IgD-negative memory B cell (primary cell): Measurements from ENCODE around the gene FAF1. TPM values are rescaled to one million over a fixed set of nuclear protein-coding genes. Genes with fewer than 3 reads are reported as not detected.
A peak's percentile ranks its signal among the peaks of the same experiment; 100 is the strongest.
"Not testable (repeated sequence)": the region's sequence is repeated elsewhere in the genome, so short reads cannot be mapped to it uniquely, and the experiment has no call there.

Experiments used
- H3K27ac Mint-ChIP-seq, 3 donors: one replicate each; pipeline ENCODE4 v1.8.0; 2020 to 2022; ENCODE audit warnings: mild to moderate bottlenecking in 3 of 3, mixed read lengths in 3 of 3, moderate library complexity in 1 of 3
- H3K27me3 Mint-ChIP-seq: one replicate; pipeline ENCODE4 v1.8.0; 2021; ENCODE audit warnings: mixed read lengths
- H3K36me3 Mint-ChIP-seq: one replicate; pipeline ENCODE4 v1.8.0; 2020; ENCODE audit warnings: mild to moderate bottlenecking, mixed read lengths
- H3K4me1 Mint-ChIP-seq, 3 donors: one replicate each; pipeline ENCODE4 v1.8.0; 2020 to 2022; ENCODE audit warnings: mixed read lengths in 3 of 3, mild to moderate bottlenecking in 1 of 3
- H3K4me3 Mint-ChIP-seq, 4 donors: one replicate each; pipeline ENCODE4 v1.8.0; 2020 to 2022; ENCODE audit warnings: mild to moderate bottlenecking in 4 of 4, mixed read lengths in 4 of 4, moderate library complexity in 3 of 4
- H3K9me3 Mint-ChIP-seq, 3 donors: one replicate each; pipeline ENCODE4 v1.8.0; 2020 to 2021; ENCODE audit warnings: mixed read lengths in 3 of 3, mild to moderate bottlenecking in 1 of 3
- polyA plus RNA-seq: library from polyadenylated mRNA; unstranded; fragments of 300-500 nt; fragmentation: Illumina TruSeq; gene quantifications from one replicate; pipeline ENCODE4 v1.2.3, GENCODE V29; 2021

FAF1 gene
- 26.3 TPM for polyA plus RNA-seq

DNA sequence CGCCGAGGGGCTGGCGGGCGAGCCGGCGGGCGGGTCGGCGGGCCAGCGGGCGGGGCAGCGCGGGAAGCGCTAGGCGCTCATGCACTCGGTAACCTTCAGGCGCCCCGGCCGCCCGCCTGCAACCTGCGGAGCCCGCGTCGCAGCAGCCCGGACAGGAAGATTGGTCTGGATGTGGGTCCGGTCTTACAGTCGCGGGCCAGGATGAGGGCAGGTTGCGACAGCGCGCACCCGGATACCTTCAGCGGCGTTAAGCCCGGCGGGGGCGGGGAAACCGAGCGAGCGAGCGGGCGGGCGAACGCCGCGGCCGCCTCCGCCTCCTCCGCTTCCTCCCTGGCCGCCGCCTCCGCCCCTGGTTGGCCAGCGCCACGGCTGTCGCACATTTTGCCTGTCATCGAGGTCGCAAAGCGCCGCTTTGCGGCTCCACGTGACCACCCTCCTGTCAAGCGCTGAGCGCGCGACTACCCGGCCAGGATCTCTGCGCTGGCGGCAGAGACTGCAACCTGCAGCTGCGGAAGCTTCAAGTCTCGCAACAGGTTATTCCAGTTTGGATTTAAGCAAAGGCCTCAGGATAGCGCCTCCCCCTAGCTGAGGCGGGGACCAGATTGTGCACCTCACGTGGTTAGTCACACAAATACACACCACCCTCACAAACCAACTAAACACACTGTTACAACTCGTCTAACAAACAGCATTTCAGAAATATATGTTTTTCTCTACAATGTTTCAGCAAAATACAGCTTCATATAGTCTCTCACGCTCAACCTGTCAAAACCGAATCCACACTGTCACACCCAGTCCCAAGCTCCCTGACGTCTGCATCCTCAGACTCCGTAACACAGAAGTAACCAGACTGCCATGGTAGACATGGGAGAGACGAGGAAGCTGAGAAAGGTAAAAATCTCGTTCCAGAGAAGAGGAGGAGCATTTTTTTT lies at the start of gene FAF1:
TSS of gene FAF1 (minus strand) at position 355 of the 932 bp plus-strand sequence. CDS start 456 bp downstream, outside the sequence.
- no peaks in the 10 kb centered on the region for H3K36me3 Mint-ChIP-seq
- peak within 1 kb of the TSS; percentile 88 to 96 (median 92) for H3K4me3 Mint-ChIP-seq
- H3K4me1 Mint-ChIP-seq, result peaks cover 17 to 25% (median 20%) of the 10 kb centered on the region in 3 donors
- H3K27ac Mint-ChIP-seq, result peak within 1 kb of the TSS; percentile 63 to 98 (median 90)
- H3K9me3 Mint-ChIP-seq, result no peaks in the 10 kb centered on the region
- no peaks in the 10 kb centered on the region for H3K27me3 Mint-ChIP-seq

GRCh38 chr1:51009381-51009780 lies 49.3 kb upstream of the FAF1 start:
- Mint-ChIP-seq H3K27me3 (peaks cover 4% of the 10 kb centered on the region), H3K27ac (no peak overlapping the region), H3K36me3 (peaks cover 2% of the 10 kb centered on the region), H3K4me1 (no peaks in the 10 kb centered on the region), H3K4me3 (no peak overlapping the region), H3K9me3 (peaks cover 3 to 12% (median 11%) of the 10 kb centered on the region in 3 donors)

- not testable (repeated sequence) for H3K27me3 Mint-ChIP-seq, H3K4me1 Mint-ChIP-seq, H3K4me3 Mint-ChIP-seq, H3K36me3 Mint-ChIP-seq, H3K27ac Mint-ChIP-seq
- H3K9me3 Mint-ChIP-seq, result peaks cover under 1 to 10% (median 2%) of the 10 kb centered on the region in 3 donors
Measured at GRCh38 chr1:51005549-51005948, 45.5 kb upstream of the FAF1 start.

DNA sequence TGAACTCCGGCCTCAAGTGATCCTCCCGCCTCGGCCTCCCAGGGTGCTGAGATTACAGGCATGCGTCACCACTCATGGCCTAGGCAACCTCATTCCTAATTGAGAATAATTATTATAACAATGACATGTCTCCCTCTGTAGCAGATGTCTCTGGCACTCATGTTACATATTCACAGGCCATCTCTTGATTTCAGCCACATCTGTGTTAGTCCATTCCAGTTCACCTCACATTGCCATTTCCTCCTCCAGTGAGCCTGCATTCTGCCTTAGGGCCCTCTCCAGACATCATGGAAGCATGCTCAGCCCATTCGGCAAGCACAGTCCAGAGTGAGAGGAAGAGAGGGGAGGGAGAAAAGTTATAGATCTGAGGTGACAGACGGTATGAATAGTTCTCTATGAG lies 42.4 kb upstream of the FAF1 start:
- Mint-ChIP-seq H3K4me3 (peak overlapping the region in 1 of 4 donors; percentile 4), H3K36me3 (no peaks in the 10 kb centered on the region), H3K27ac (no peak overlapping the region), H3K9me3 (peaks cover 0 to 8% (median 3%) of the 10 kb centered on the region in 3 donors), H3K27me3 (peaks cover 3% of the 10 kb centered on the region), H3K4me1 (peaks cover 11 to 20% (median 16%) of the 10 kb centered on the region in 3 donors)

- Mint-ChIP-seq H3K4me3 (peak overlapping the region in 2 of 4 donors; percentile 15 to 59), H3K27me3 (peaks cover 2% of the 10 kb centered on the region), H3K4me1 (peaks cover 11 to 20% (median 16%) of the 10 kb centered on the region in 3 donors), H3K27ac (peak overlapping the region in 2 of 3 donors; percentile 4 to 21), H3K36me3 (no peaks in the 10 kb centered on the region), H3K9me3 (peaks cover 0 to 6% (median 3%) of the 10 kb centered on the region in 3 donors)
Measured at GRCh38 chr1:51000651-51001050, 40.6 kb upstream of the FAF1 start.

DNA sequence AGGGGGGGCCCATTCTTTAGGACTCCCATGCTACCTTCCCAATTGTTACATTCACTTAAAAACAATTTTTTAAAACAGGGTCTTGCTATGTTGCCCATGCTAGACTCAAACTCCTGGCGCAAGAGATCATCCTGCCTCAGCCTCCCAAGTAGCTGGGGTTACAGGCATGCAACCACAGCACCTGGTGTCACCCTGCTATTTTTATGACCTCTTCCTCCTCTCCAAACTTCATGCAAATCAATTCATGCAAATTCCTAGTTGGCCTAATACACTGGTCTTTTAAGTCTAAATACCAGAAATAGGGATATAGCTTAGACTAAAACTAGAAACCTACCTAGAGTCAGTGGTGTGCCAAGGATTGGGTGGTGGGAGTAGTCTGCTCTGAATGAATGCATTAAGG lies 40.1 kb upstream of the FAF1 start:
- Mint-ChIP-seq H3K27ac (peak overlapping the region; percentile 4 to 69 (median 21)), H3K4me3 (peak overlapping the region in 3 of 4 donors; percentile 15 to 59 (median 24)), H3K36me3 (no peaks in the 10 kb centered on the region), H3K27me3 (peaks cover 2% of the 10 kb centered on the region), H3K4me1 (peaks cover 11 to 20% (median 16%) of the 10 kb centered on the region in 3 donors), H3K9me3 (peaks cover 0 to 6% (median 3%) of the 10 kb centered on the region in 3 donors)

DNA sequence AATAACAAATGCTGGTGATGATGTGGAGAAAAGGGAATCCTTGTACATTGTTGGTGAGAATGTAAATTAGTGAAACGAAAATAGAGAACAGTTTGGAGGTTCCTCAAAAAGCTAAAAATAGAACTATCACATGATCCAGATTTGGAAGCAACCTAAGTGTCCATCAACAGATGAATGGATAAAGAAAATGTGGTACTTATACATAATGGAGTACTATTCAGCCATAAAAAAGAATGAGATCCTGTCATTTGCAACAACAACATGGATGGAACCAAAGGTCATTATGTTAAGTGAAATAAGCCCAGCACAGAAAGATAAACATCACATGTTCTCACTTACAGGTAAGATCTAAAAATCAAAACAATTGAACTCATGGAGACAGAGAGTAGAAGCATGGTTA lies 39.3 kb upstream of the FAF1 start:
- H3K27ac Mint-ChIP-seq, result peak overlapping the region in 1 of 3 donors; percentile 79

DNA sequence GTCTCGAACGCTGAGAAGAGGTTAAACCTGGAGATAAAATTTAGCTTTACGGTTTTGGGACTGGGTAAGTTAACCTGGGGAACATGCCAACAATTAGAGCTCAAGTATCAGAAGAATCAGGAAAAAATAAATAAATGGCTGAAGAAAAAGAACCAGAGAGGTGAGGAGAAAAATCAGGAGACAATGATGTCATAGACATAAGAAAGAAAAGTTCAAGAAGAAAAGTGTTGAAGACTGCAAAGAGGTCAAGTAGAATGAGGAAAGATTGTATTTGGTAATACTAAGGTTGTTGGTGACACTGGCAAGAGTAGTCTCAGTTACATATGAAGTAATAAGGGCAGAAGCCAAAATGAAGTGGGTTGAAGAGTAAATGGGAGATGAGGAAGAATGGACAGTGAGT lies 36.0 kb upstream of the FAF1 start:
- H3K27me3 Mint-ChIP-seq, result peaks cover 5% of the 10 kb centered on the region
- H3K27ac Mint-ChIP-seq, result peak overlapping the region in 1 of 3 donors; percentile 27
- no peak overlapping the region for H3K4me3 Mint-ChIP-seq
- peaks cover 11 to 20% (median 16%) of the 10 kb centered on the region in 3 donors for H3K4me1 Mint-ChIP-seq
- no peaks in the 10 kb centered on the region for H3K36me3 Mint-ChIP-seq
- peaks cover 0 to 3% (median 3%) of the 10 kb centered on the region in 3 donors for H3K9me3 Mint-ChIP-seq

More for the DNA sequence above, 39.3 kb upstream of the FAF1 start:
- H3K9me3 Mint-ChIP-seq, H3K27me3 Mint-ChIP-seq, H3K36me3 Mint-ChIP-seq: not testable (repeated sequence)
- Mint-ChIP-seq H3K4me1 (peaks cover 11 to 20% (median 16%) of the 10 kb centered on the region in 3 donors), H3K4me3 (peak overlapping the region in 2 of 4 donors; percentile 34 to 65)

GRCh38 chr1:50995651-50996050 lies 35.6 kb upstream of the FAF1 start:
- no peak overlapping the region for H3K4me3 Mint-ChIP-seq
- peaks cover 5% of the 10 kb centered on the region for H3K27me3 Mint-ChIP-seq
- H3K27ac Mint-ChIP-seq, result no peak overlapping the region
- H3K4me1 Mint-ChIP-seq, result peaks cover 9 to 17% (median 14%) of the 10 kb centered on the region in 3 donors
- H3K36me3 Mint-ChIP-seq, result no peaks in the 10 kb centered on the region
- H3K9me3 Mint-ChIP-seq, result peaks cover 0 to 3% (median 3%) of the 10 kb centered on the region in 3 donors

DNA sequence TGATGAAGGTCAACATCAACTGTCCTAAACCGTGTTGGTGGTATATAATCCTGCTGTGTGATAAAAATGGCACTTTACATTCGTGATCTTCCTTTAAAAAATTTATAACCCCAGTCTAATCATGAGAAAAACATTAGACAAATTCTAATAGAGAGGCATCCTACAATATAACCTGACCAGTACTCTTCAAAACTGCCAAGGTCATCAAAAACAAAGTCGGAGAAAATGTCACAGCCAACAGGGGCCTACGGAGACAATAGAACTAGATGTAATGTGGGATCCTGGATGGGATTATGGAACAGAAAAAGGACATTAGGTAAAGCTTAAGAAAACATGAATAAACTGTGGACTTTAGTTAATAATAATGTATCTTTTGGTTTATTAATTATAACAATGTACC lies 34.9 kb upstream of the FAF1 start:
- Mint-ChIP-seq H3K27ac (no peak overlapping the region), H3K36me3 (no peaks in the 10 kb centered on the region)

GRCh38 chr1:50993645-50994044 lies 33.6 kb upstream of the FAF1 start:
- Mint-ChIP-seq H3K36me3 (no peaks in the 10 kb centered on the region), H3K4me1 (peaks cover 0 to 5% (median 2%) of the 10 kb centered on the region in 3 donors), H3K27ac (no peak overlapping the region), H3K4me3 (no peak overlapping the region), H3K27me3 (peaks cover 10% of the 10 kb centered on the region), H3K9me3 (no peaks in the 10 kb centered on the region)

More for the DNA sequence above, 34.9 kb upstream of the FAF1 start:
- H3K27me3 Mint-ChIP-seq, result peaks cover 5% of the 10 kb centered on the region
- no peak overlapping the region for H3K4me3 Mint-ChIP-seq
- peaks cover 0 to 3% (median 3%) of the 10 kb centered on the region in 3 donors for H3K9me3 Mint-ChIP-seq
- H3K4me1 Mint-ChIP-seq, result peaks cover 3 to 10% (median 7%) of the 10 kb centered on the region in 3 donors

- Mint-ChIP-seq H3K9me3 (no peaks in the 10 kb centered on the region), H3K4me3 (no peak overlapping the region), H3K4me1 (no peaks in the 10 kb centered on the region), H3K27me3 (peaks cover 10% of the 10 kb centered on the region), H3K36me3 (no peaks in the 10 kb centered on the region), H3K27ac (no peak overlapping the region)
Measured at GRCh38 chr1:50992532-50993318, 32.7 kb upstream of the FAF1 start.

GRCh38 chr1:50989694-50990093 lies 29.6 kb upstream of the FAF1 start:
- H3K27me3 Mint-ChIP-seq, result peaks cover 8% of the 10 kb centered on the region
- H3K9me3 Mint-ChIP-seq, result no peaks in the 10 kb centered on the region
- no peak overlapping the region for H3K27ac Mint-ChIP-seq
- no peaks in the 10 kb centered on the region for H3K36me3 Mint-ChIP-seq
- H3K4me1 Mint-ChIP-seq, result no peaks in the 10 kb centered on the region
- H3K4me3 Mint-ChIP-seq, result no peak overlapping the region

DNA sequence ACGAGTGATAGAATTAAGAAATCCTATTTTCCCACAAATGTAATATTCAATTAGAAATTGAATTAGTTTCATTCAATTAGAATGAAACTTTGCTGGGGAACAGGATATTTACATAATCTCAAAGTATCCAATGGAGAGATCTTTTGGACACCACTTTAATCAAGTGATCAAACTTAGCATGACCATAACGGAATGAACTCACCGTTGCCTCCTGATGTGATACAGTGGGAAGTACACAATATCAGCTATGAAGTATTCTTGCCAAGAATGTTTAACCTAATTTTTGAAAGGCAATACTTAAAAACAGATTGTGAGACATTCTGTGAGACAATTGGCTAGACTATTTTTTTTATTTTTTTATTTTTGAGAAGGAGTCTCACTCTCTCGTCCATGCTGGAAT lies 26.6 kb upstream of the FAF1 start:
- Mint-ChIP-seq H3K36me3 (no peaks in the 10 kb centered on the region), H3K27me3 (peaks cover 5% of the 10 kb centered on the region), H3K4me1 (no peaks in the 10 kb centered on the region)

DNA sequence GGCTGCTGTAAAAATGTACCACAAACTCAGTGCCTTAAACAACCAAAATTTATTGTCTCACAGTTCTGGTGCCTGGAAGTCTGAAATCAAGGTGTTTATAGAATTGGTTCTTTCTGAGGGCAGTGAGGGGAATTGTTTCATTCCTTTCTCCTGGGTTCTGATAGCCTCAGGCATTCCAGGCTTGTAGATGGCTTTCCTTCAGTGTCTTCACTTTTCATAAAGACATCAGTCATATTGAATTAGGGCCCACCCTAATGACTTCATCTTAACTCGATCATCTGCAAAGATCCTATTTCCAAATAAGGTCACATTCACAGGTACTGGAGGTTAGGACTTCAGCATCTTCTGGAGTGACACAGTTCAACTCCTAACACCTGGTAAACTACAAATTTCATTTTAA lies 25.0 kb upstream of the FAF1 start:
- H3K27me3 Mint-ChIP-seq, result peaks cover 5% of the 10 kb centered on the region
- H3K27ac Mint-ChIP-seq, result no peak overlapping the region
- H3K4me1 Mint-ChIP-seq, result no peaks in the 10 kb centered on the region
- no peaks in the 10 kb centered on the region for H3K9me3 Mint-ChIP-seq
- H3K4me3 Mint-ChIP-seq, result no peak overlapping the region
- no peaks in the 10 kb centered on the region for H3K36me3 Mint-ChIP-seq

More for the DNA sequence above, 26.6 kb upstream of the FAF1 start:
- no peak overlapping the region for H3K27ac Mint-ChIP-seq
- H3K9me3 Mint-ChIP-seq, result no peaks in the 10 kb centered on the region
- H3K4me3 Mint-ChIP-seq, result no peak overlapping the region
